IMR-90 (cell line): ENCODE data around the gene SH2B2. TPM values are rescaled to one million over a fixed set of nuclear protein-coding genes. Genes with fewer than 3 reads are reported as not detected.
A peak's percentile ranks its signal among the peaks of the same experiment; 100 is the strongest.

Experiments used
- ATAC-seq: fragments of 200-7000 bp; cut with Tn5 transposase; 2 replicates; pipeline ENCODE4 v1.9.1; 2020; ENCODE audit warnings: low read depth, mild to moderate bottlenecking, moderate library complexity
- BruUV-seq: library from RNA; stranded (reverse); fragments of 400-500 nt; replicated peaks from 2 replicates; lab custom pipeline; 2021; lab: Mats Ljungman, UMichigan
- CTCF ChIA-PET: fragments of 300-600 bp; formaldehyde crosslinking; extraction: SDS; loops from one replicate; lab custom pipeline; 2021; ENCODE audit warnings: antibody characterized with exemption; lab: Yijun Ruan, JAX
- POLR2A ChIA-PET: fragments of 300-600 bp; sonication (Branson Sonifier 250); formaldehyde crosslinking; loops from one replicate; lab custom pipeline; 2022; ENCODE audit warnings: antibody characterized with exemption; ENCODE audit not compliant: unreplicated experiment; lab: Charles Lee
- DNase-seq: peaks from one replicate; pipeline ENCODE4 v3.0.0; 2013
- H2AFZ ChIP-seq: replicated peaks from 2 replicates; pipeline ENCODE3; 2013; ENCODE audit warnings: low read length, mild to moderate bottlenecking; ENCODE audit not compliant: poor library complexity
- H2AK5ac ChIP-seq: 2 replicates; pipeline ENCODE4 v1.6.1; 2013; ENCODE audit warnings: low read depth, low read length, inconsistent platforms
- H2AK9ac ChIP-seq: replicated peaks from 2 replicates; pipeline ENCODE3; 2013; ENCODE audit warnings: mild to moderate bottlenecking, low read depth, low read length, moderate library complexity; ENCODE audit not compliant: poor library complexity
- H2BK120ac ChIP-seq: 2 replicates; pipeline ENCODE4 v1.6.1; 2013; ENCODE audit warnings: low read depth, low read length, inconsistent platforms
- H2BK15ac ChIP-seq: 3 replicates; pipeline ENCODE4 v1.6.1; 2013; ENCODE audit warnings: low read depth, low read length, inconsistent platforms
- H2BK20ac ChIP-seq: 2 replicates; pipeline ENCODE4 v1.6.1; 2013; ENCODE audit warnings: low read depth, mild to moderate bottlenecking, inconsistent platforms, low read length, moderate library complexity
- H2BK5ac ChIP-seq: 2 replicates; pipeline ENCODE4 v1.6.1; 2013; ENCODE audit warnings: mild to moderate bottlenecking, low read depth, low read length, inconsistent platforms; ENCODE audit not compliant: poor library complexity, severe bottlenecking
- H3K14ac ChIP-seq: replicated peaks from 2 replicates; pipeline ENCODE4 v1.6.1; 2013; ENCODE audit warnings: low read depth, low read length, inconsistent platforms
- H3K18ac ChIP-seq: 2 replicates; pipeline ENCODE4 v1.6.1; 2013; ENCODE audit warnings: low read depth, low read length, control low read depth
- H3K23ac ChIP-seq: 2 replicates; pipeline ENCODE4 v1.6.1; 2013; ENCODE audit warnings: low read depth, low read length, inconsistent platforms
- H3K27ac ChIP-seq: 2 replicates; pipeline ENCODE4 v1.5.1; 2013; ENCODE audit warnings: mild to moderate bottlenecking, control low read depth, low read length; ENCODE audit not compliant: insufficient read depth
- H3K27me3 ChIP-seq: 2 replicates; pipeline ENCODE4 v1.6.1; 2013; ENCODE audit warnings: low read length; ENCODE audit not compliant: control insufficient read depth, insufficient read depth
- H3K36me3 ChIP-seq: 2 replicates; pipeline ENCODE4 v1.6.1; 2013; ENCODE audit warnings: low read length, mixed read lengths; ENCODE audit not compliant: control insufficient read depth, insufficient read depth
- H3K4ac ChIP-seq: 2 replicates; pipeline ENCODE4 v1.6.1; 2013; ENCODE audit warnings: low read depth, low read length, inconsistent platforms
- H3K4me1 ChIP-seq: 2 replicates; pipeline ENCODE4 v1.6.1; 2013; ENCODE audit warnings: low read length, mixed read lengths; ENCODE audit not compliant: control insufficient read depth, insufficient read depth
- H3K4me2 ChIP-seq: 2 replicates; pipeline ENCODE4 v1.6.1; 2013; ENCODE audit warnings: low read depth, mild to moderate bottlenecking, control low read depth, low read length, moderate library complexity
- H3K4me3 ChIP-seq: 2 replicates; pipeline ENCODE4 v1.5.1; 2013; ENCODE audit warnings: low read depth, mild to moderate bottlenecking, control low read depth, low read length, moderate library complexity; ENCODE audit not compliant: insufficient read depth
- H3K56ac ChIP-seq: 2 replicates; pipeline ENCODE4 v1.6.1; 2013; ENCODE audit warnings: low read length, inconsistent platforms; ENCODE audit not compliant: insufficient read depth; ENCODE audit errors: extremely low read depth
- H3K79me1 ChIP-seq, 2 experiments: 2 replicates each; pipeline ENCODE4 v1.6.1; 2013; ENCODE audit warnings: low read length in 2 of 2, inconsistent platforms in 1 of 2, low read depth in 1 of 2
- H3K9ac ChIP-seq: 2 replicates; pipeline ENCODE4 v1.6.1; 2013; ENCODE audit warnings: low read depth, low read length, control low read depth
- H3K9me1 ChIP-seq: 2 replicates; pipeline ENCODE4 v1.6.1; 2013; ENCODE audit warnings: low read length, inconsistent platforms; ENCODE audit not compliant: insufficient read depth
- H3K9me3 ChIP-seq: 2 replicates; pipeline ENCODE4 v1.6.1; 2013; ENCODE audit warnings: low read length; ENCODE audit not compliant: control insufficient read depth, insufficient read depth
- H4K20me1 ChIP-seq: 2 replicates; pipeline ENCODE4 v1.6.1; 2013; ENCODE audit warnings: low read length, inconsistent platforms; ENCODE audit not compliant: insufficient read depth
- H4K5ac ChIP-seq: 2 replicates; pipeline ENCODE4 v1.6.1; 2013; ENCODE audit warnings: mild to moderate bottlenecking, low read depth, low read length, control low read depth
- H4K8ac ChIP-seq, 2 experiments: 2 replicates each; pipeline ENCODE4 v1.6.1; 2013; ENCODE audit warnings: low read depth in 2 of 2, low read length in 2 of 2, control low read depth in 1 of 2, inconsistent platforms in 1 of 2
- H4K91ac ChIP-seq: 2 replicates; pipeline ENCODE4 v1.6.1; 2013; ENCODE audit warnings: low read depth, low read length, inconsistent platforms; ENCODE audit not compliant: insufficient read depth
- CEBPB ChIP-seq: IDR thresholded peaks from 2 replicates; pipeline ENCODE4 v1.6.1; 2012; ENCODE audit warnings: low read depth, low read length, improper control_type of control experiment
- CTCF ChIP-seq: conservative IDR thresholded peaks from 2 replicates; pipeline ENCODE4 v1.5.1; 2012; ENCODE audit warnings: mild to moderate bottlenecking, low read depth, low read length, improper control_type of control experiment
- FOS ChIP-seq: fragments of 150-350 bp; IDR thresholded peaks from 2 replicates; pipeline ENCODE4 v1.6.1; 2016; ENCODE audit warnings: low read depth, low read length
- MAZ ChIP-seq: IDR thresholded peaks from 2 replicates; pipeline ENCODE4 v1.6.1; 2012; ENCODE audit warnings: low read depth, mild to moderate bottlenecking, low read length, improper control_type of control experiment, moderate library complexity, borderline replicate concordance
- MXI1 ChIP-seq: IDR thresholded peaks from 2 replicates; pipeline ENCODE4 v1.6.1; 2012; ENCODE audit warnings: low read depth, mild to moderate bottlenecking, low read length, moderate library complexity, borderline replicate concordance
- NFE2L2 ChIP-seq: fragments of 150-350 bp; IDR thresholded peaks from 2 replicates; pipeline ENCODE4 v1.6.1; 2016; ENCODE audit warnings: low read depth, mild to moderate bottlenecking, low read length
- POLR2A ChIP-seq: IDR thresholded peaks from 2 replicates; pipeline ENCODE4 v1.6.1; 2012; ENCODE audit warnings: mild to moderate bottlenecking, low read depth, low read length
- RAD21 ChIP-seq: IDR thresholded peaks from 2 replicates; pipeline ENCODE4 v1.6.1; 2012; ENCODE audit warnings: low read length, improper control_type of control experiment
- RFX5 ChIP-seq: IDR thresholded peaks from 2 replicates; pipeline ENCODE4 v1.8.0; 2012; ENCODE audit warnings: low read depth, mild to moderate bottlenecking, low read length, moderate library complexity
- SMC3 ChIP-seq: fragments of 150-350 bp; IDR thresholded peaks from 2 replicates; pipeline ENCODE4 v1.6.1; 2016; ENCODE audit warnings: low read depth, mild to moderate bottlenecking, antibody characterized with exemption, low read length, moderate library complexity
- USF2 ChIP-seq: fragments of 150-350 bp; IDR thresholded peaks from 2 replicates; pipeline ENCODE4 v1.6.1; 2017; ENCODE audit warnings: mild to moderate bottlenecking, antibody characterized with exemption, low read length, low read depth
- WGBS, 2 experiments: methylation state at CpG; one replicate each; pipeline versions ENCODE4 v1.1.5 to v1.1.7; 2013; ENCODE audit warnings: missing lambda C conversion rate in 2 of 2; ENCODE audit not compliant: insufficient read length in 1 of 2; ENCODE audit errors: extremely low coverage in 2 of 2; 5-methylcytosine and 5-hydroxymethylcytosine counted together
- dilution Hi-C: fragments of 300-500 bp; cut with HindIII; formaldehyde crosslinking; loops from one replicate; pipeline ENCODE4 v1.14.3; 2018; ENCODE audit warnings: low sequenced_read_pairs; ENCODE audit not compliant: unreplicated experiment
- in situ Hi-C: fragments of 300-500 bp; cut with MboI; formaldehyde crosslinking; loops from 3 replicates; pipeline ENCODE4 v1.14.3; 2019; ENCODE audit warnings: low sequenced_read_pairs, inconsistent platforms, mixed read lengths
- intact Hi-C: fragments of 100-400 bp; cut with micrococcal nuclease; formaldehyde crosslinking; loops from 2 replicates; pipeline ENCODE4 v1.10.0; 2022
- polyA plus RNA-seq, 3 experiments: library from polyadenylated mRNA; depleted of rRNA; stranded (reverse); fragments of >200 nt; gene quantifications; 2 replicates each; pipeline ENCODE4 v1.2.3, GENCODE V29; 2012; ENCODE audit warnings: low replicate concordance in 1 of 3
- total RNA-seq: library from RNA; depleted of rRNA; stranded (reverse); fragments of >200 nt; gene quantifications from 2 replicates; pipeline ENCODE4 v1.2.3, GENCODE V29; 2012
- TF ChIP-seq, protein P1 (sequence below): fragments of 150-350 bp; IDR thresholded peaks from 2 replicates; pipeline ENCODE4 v1.6.1; 2016; ENCODE audit warnings: low read depth, mild to moderate bottlenecking, low read length, moderate library complexity, borderline replicate concordance

SH2B2 gene
- total and polyA plus RNA-seq, 2 of the 4 experiments (the other 2 are of a cell fraction), result 0.36 to 0.99 TPM

DNA sequence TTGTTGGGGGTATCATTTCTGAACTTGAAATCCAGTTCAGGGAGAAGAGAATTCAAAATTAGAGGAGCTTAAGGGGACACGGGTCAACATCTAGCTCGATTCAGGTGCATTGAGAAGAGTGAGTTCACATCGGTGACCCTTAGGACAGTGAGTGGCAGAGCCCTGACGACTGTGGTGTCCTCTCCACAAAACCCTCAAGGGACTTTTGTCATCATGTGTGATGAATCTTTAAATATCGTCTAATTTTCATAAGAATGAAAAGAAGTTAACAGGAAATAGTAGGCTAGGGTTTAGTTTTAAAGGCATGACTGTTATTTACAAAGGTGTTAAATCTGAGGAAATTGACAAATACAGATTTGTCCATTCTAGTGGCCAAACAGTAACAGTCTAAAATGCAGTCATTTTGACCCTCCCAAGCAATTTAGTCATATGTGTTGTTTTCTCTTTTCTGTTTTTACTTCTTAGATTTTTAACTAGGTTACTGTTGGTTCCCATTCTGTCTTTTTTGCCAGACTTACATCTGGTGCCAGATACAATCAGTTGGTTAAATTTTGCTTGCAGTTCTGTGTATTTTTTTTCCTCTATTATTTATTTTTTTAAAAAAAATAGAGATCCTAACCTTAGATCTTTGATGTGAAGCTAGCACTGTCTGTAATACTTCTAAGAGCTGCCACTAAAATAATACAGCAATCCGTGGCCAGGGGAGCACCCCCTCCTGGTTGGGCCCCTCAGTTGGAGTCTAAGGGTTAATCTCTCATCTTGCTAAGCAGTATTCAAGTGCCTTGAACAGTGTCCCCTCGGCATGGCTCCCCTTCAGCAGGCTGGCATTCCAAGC lies 34.9 kb upstream of the SH2B2 start (continued):
- no peak for TF ChIP-seq CEBPB

GRCh38 chr7:102252366-102252982 lies 34.2 kb upstream of the SH2B2 start:
- dilution Hi-C loops, result no loop called here
- in situ Hi-C loops, result loop anchor here (25.0 kb wide), 1 partner anchor 890 kb away; the partner anchor contains the start of gene COL26A1
- CTCF ChIA-PET, result no interaction called here
- TF ChIP-seq SMC3, result no peak
- no peak for TF ChIP-seq USF2
- TF ChIP-seq RFX5, result no peak
- TF ChIP-seq NFE2L2, result no peak
- TF ChIP-seq CTCF, result no peak
- no peak for TF ChIP-seq FOS
- no peak for TF ChIP-seq MAZ
- TF ChIP-seq, protein P1, sequence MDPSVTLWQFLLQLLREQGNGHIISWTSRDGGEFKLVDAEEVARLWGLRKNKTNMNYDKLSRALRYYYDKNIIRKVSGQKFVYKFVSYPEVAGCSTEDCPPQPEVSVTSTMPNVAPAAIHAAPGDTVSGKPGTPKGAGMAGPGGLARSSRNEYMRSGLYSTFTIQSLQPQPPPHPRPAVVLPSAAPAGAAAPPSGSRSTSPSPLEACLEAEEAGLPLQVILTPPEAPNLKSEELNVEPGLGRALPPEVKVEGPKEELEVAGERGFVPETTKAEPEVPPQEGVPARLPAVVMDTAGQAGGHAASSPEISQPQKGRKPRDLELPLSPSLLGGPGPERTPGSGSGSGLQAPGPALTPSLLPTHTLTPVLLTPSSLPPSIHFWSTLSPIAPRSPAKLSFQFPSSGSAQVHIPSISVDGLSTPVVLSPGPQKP, result no peak
- no peak for TF ChIP-seq POLR2A
- TF ChIP-seq RAD21, result no peak
- no peak for TF ChIP-seq MXI1

More at GRCh38 chr7:102252366-102252982, 34.2 kb upstream of the SH2B2 start:
- Histone ChIP-seq H3K14ac (no peak overlapping the region), H2AK5ac (no peak overlapping the region), H2AFZ (peak overlapping the region; percentile 59), H3K36me3 (peaks cover 10% of the 10 kb centered on the region), H3K18ac (no peak overlapping the region), H3K79me1 (no peaks in the 10 kb centered on the region), H3K27ac (no peak overlapping the region), H4K5ac (no peak overlapping the region), H3K9me1 (no peaks in the 10 kb centered on the region), H3K9me3 (no peaks in the 10 kb centered on the region), H2BK20ac (no peak overlapping the region), H2AK9ac (no peak overlapping the region), H3K4me2 (no peak overlapping the region), H3K4ac (no peak overlapping the region), H4K91ac (no peak overlapping the region), H3K23ac (no peak overlapping the region), H3K56ac (no peak overlapping the region), H3K4me1 (no peaks in the 10 kb centered on the region), H2BK120ac (no peak overlapping the region), H3K27me3 (no peaks in the 10 kb centered on the region), H2BK5ac (no peak overlapping the region), H3K9ac (no peak overlapping the region), H2BK15ac (no peak overlapping the region), H4K8ac (no peak overlapping the region), H3K4me3 (no peak overlapping the region), H4K20me1 (no peaks in the 10 kb centered on the region; the same call in 1 of the 2 replicates)
- no TSS peak for BruUV-seq
- intact Hi-C loops, result no loop called here
- no peak for ATAC-seq
- no peak for DNase-seq
- WGBS, 2 experiments, result 71% methylated on average over 4 of the region's 11 CpGs; no CpG with 5 or more reads in 1 of the 2 experiments
- POLR2A ChIA-PET, result no interaction called here
